ENCODE data around the gene MLH3. TPM values are rescaled to one million over a fixed set of nuclear protein-coding genes. Genes with fewer than 3 reads are reported as not detected.

The MLH3 gene
- total and polyA plus RNA-seq, 10 of the 15 experiments (the other 5 are each of a cell fraction or from before 2014, with no cell fraction given) = 12.6 to 31.2 (median 19.6) TPM

- peak; percentile 97 for TF ChIP-seq NFYA (IDR thresholded peaks at IDR 0.05; ENCODE audit: borderline replicate concordance, low read depth, low read length)
- TF ChIP-seq, protein P1, sequence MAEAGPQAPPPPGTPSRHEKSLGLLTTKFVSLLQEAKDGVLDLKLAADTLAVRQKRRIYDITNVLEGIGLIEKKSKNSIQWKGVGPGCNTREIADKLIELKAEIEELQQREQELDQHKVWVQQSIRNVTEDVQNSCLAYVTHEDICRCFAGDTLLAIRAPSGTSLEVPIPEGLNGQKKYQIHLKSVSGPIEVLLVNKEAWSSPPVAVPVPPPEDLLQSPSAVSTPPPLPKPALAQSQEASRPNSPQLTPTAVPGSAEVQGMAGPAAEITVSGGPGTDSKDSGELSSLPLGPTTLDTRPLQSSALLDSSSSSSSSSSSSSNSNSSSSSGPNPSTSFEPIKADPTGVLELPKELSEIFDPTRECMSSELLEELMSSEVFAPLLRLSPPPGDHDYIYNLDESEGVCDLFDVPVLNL (IDR thresholded peaks at IDR 0.05; ENCODE audit: low read depth, low read length) = peak; percentile 43; the same call in 1 of the 2 replicates
- TF ChIP-seq NKRF (conservative IDR thresholded peaks at IDR 0.05) = peak; percentile 58
- TF ChIP-seq, protein P2, sequence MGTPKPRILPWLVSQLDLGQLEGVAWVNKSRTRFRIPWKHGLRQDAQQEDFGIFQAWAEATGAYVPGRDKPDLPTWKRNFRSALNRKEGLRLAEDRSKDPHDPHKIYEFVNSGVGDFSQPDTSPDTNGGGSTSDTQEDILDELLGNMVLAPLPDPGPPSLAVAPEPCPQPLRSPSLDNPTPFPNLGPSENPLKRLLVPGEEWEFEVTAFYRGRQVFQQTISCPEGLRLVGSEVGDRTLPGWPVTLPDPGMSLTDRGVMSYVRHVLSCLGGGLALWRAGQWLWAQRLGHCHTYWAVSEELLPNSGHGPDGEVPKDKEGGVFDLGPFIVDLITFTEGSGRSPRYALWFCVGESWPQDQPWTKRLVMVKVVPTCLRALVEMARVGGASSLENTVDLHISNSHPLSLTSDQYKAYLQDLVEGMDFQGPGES (IDR thresholded peaks at IDR 0.05) = peak; percentile 89
- peak; percentile 98 for TF ChIP-seq NFYB (IDR thresholded peaks at IDR 0.05; ENCODE audit: insufficient read depth, low read depth, low read length)
- peak; percentile 91; the same call in 1 of the 2 replicates for TF ChIP-seq RB1 (IDR thresholded peaks at IDR 0.05; ENCODE audit: borderline replicate concordance)
- TF ChIP-seq EP300 (IDR thresholded peaks at IDR 0.05; ENCODE audit: borderline replicate concordance in 1 of 2, control insufficient read depth in 1 of 2, low read depth in 2 of 2, low read length in 2 of 2) = no peak
- TF ChIP-seq, protein P3, sequence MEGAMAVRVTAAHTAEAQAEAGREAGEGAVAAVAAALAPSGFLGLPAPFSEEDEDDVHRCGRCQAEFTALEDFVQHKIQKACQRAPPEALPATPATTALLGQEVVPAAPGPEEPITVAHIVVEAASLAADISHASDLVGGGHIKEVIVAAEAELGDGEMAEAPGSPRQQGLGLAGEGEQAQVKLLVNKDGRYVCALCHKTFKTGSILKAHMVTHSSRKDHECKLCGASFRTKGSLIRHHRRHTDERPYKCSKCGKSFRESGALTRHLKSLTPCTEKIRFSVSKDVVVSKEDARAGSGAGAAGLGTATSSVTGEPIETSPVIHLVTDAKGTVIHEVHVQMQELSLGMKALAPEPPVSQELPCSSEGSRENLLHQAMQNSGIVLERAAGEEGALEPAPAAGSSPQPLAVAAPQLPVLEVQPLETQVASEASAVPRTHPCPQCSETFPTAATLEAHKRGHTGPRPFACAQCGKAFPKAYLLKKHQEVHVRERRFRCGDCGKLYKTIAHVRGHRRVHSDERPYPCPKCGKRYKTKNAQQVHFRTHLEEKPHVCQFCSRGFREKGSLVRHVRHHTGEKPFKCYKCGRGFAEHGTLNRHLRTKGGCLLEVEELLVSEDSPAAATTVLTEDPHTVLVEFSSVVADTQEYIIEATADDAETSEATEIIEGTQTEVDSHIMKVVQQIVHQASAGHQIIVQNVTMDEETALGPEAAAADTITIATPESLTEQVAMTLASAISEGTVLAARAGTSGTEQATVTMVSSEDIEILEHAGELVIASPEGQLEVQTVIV (IDR thresholded peaks at IDR 0.05; ENCODE audit: borderline replicate concordance, partially characterized antibody) = peak; percentile 75
- no peak for TF ChIP-seq USF2 (IDR thresholded peaks at IDR 0.05; ENCODE audit: borderline replicate concordance, low read depth, low read length)
- no peak for TF ChIP-seq TBL1XR1 (IDR thresholded peaks at IDR 0.05; ENCODE audit: low read depth, low read length)
- no peak for TF ChIP-seq TARDBP (IDR thresholded peaks at IDR 0.05; ENCODE audit: borderline replicate concordance)
- no peak for TF ChIP-seq CUX1 (IDR thresholded peaks at IDR 0.05; ENCODE audit: insufficient replicate concordance, low read depth, low read length)
- peak; percentile 70 for TF ChIP-seq GABPA (IDR thresholded peaks at IDR 0.05; ENCODE audit: low read depth)
- no peak for TF ChIP-seq JUND (IDR thresholded peaks at IDR 0.05; ENCODE audit: low read depth, low read length)
These were observed 12.4 kb upstream of the MLH3 start, which contains the start of gene ACYP1 (continued) for GRCh38 chr14:75063491-75064204.
